Neural progenitor cell (in vitro differentiated cells): ENCODE measurements around the gene HOXC5.

Experiments
- CTCF ChIP-seq: fragments of 200-600 bp; sonication (generic); IDR thresholded peaks from 2 replicates; pipeline ENCODE4 v1.5.1; 2017; ENCODE audit warnings: antibody characterized with exemption, mild to moderate bottlenecking
- EZH2 ChIP-seq: fragments of 200-600 bp; sonication (generic); IDR thresholded peaks from 2 replicates; pipeline ENCODE4 v1.6.1; 2017; ENCODE audit warnings: antibody characterized with exemption, mild to moderate bottlenecking, moderate library complexity
- EZH2phosphoT487 ChIP-seq: fragments of 200-600 bp; sonication (generic); IDR thresholded peaks from 2 replicates; pipeline ENCODE4 v1.6.1; 2017; ENCODE audit warnings: antibody characterized with exemption

DNA sequence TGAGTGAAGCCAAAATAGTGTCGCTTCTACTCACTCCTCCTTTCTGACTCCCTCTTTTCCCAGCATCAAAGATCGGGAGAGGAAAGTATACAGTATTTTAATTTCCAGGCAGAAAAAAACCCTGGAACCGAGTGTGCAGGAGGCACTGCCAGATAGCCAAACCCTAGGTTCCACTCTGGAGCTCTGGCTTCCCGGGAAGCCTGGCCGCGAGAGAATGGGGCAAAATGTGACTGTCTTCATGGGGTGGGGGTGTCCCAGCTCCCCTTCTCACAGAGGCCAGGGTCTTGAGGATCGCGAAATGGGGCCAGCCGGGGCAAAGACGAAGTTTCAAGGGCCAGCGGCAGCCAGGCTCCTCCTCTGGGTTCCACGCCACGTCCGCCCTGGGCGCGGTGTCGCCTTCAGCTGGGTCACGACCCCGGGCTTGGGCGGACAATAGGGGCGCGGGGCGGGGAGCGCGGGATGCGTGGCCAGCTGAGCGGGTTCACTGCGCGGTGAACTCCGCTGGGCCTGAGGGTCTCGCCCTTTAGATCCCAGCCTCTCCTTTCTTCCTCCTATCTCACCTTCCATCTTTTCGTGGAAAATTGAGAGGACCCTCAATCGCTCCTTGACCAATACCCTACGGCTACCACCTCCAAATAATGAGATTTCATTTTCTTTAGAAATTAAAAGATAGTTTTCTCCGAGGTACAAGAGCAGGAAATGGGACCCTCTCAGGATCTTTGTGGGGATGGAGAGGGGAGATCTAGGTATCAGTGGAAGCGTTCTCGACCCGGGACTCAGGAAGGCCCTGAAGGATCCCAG is 27.5 kb downstream of the HOXC5 start:
- no peak for TF ChIP-seq CTCF
- TF ChIP-seq EZH2 = peak; percentile 87
- TF ChIP-seq EZH2phosphoT487 = no peak
